HepG2 (cell line): ENCODE results near the gene ESR1. TPM values are rescaled to one million over a fixed set of nuclear protein-coding genes. Genes with fewer than 3 reads are reported as not detected.

Experiments used
- ELF3 ChIP-seq: IDR thresholded peaks from 2 replicates; pipeline ENCODE4 v1.6.1; 2016; ENCODE audit warnings: missing genetic modification reagents, missing compliant biosample characterization
- FOXK1 ChIP-seq: sonication (generic); formaldehyde crosslinking; IDR thresholded peaks from 2 replicates; pipeline ENCODE4 v1.4.0; 2020; ENCODE audit warnings: low read depth, missing genetic modification reagents, borderline replicate concordance
- GABPB1 ChIP-seq: IDR thresholded peaks from 2 replicates; pipeline ENCODE4 v1.6.1; 2016; ENCODE audit warnings: mild to moderate bottlenecking, missing genetic modification reagents, moderate library complexity, missing compliant biosample characterization
- HMG20B ChIP-seq: conservative IDR thresholded peaks from 2 replicates; pipeline ENCODE4 v1.6.1; 2016; ENCODE audit warnings: missing genetic modification reagents, missing compliant biosample characterization
- HNF4A ChIP-seq: sonication (generic); formaldehyde crosslinking; IDR thresholded peaks from 2 replicates; pipeline ENCODE4 v1.4.0; 2020; ENCODE audit warnings: missing genetic modification reagents
- HNF4G ChIP-seq, 2 experiments: sonication (generic) in 1 of 2; formaldehyde crosslinking in 1 of 2; IDR thresholded peaks; 2 replicates each; pipeline versions ENCODE4 v1.4.0 to v1.6.1; 2011 to 2020; ENCODE audit warnings: borderline replicate concordance in 2 of 2, low read depth in 2 of 2, mild to moderate bottlenecking in 2 of 2, low read length in 1 of 2, missing genetic modification reagents in 1 of 2, moderate library complexity in 1 of 2
- KAT8 ChIP-seq: IDR thresholded peaks from 2 replicates; pipeline ENCODE4 v1.6.1; 2016; ENCODE audit warnings: missing genetic modification reagents, missing compliant biosample characterization
- MAZ ChIP-seq, 2 experiments: sonication (generic) in 1 of 2; formaldehyde crosslinking in 1 of 2; IDR thresholded peaks; 2 replicates each; pipeline versions ENCODE4 v1.5.0 to v1.6.1; 2012 to 2020; ENCODE audit warnings: low read depth in 2 of 2, mild to moderate bottlenecking in 2 of 2, borderline replicate concordance in 1 of 2, improper control_type of control experiment in 1 of 2, low read length in 1 of 2, missing genetic modification reagents in 1 of 2, moderate library complexity in 1 of 2
- MIER3 ChIP-seq: IDR thresholded peaks from 2 replicates; pipeline ENCODE4 v1.6.1; 2016; ENCODE audit warnings: missing compliant biosample characterization, borderline replicate concordance
- NAIF1 ChIP-seq: sonication (generic); formaldehyde crosslinking; IDR thresholded peaks from 2 replicates; pipeline ENCODE4 v1.5.0; 2020; ENCODE audit warnings: mild to moderate bottlenecking, missing genetic modification reagents, borderline replicate concordance
- SIN3B ChIP-seq: fragments of 150-350 bp; IDR thresholded peaks from 2 replicates; pipeline ENCODE4 v1.6.1; 2014; ENCODE audit warnings: low read length
- SNAI1 ChIP-seq: sonication (generic); formaldehyde crosslinking; IDR thresholded peaks from 2 replicates; pipeline ENCODE4 v1.5.0; 2020; ENCODE audit warnings: mild to moderate bottlenecking, missing genetic modification reagents, borderline replicate concordance
- SPEN ChIP-seq: sonication (generic); formaldehyde crosslinking; IDR thresholded peaks from 2 replicates; pipeline ENCODE4 v1.5.1; 2020; ENCODE audit warnings: low read depth, mild to moderate bottlenecking, missing genetic modification reagents
- SYNCRIP ChIP-seq: fragments of 200-400 bp; formaldehyde crosslinking; IDR thresholded peaks from 2 replicates; pipeline ENCODE4 v1.6.1; 2018; ENCODE audit warnings: mild to moderate bottlenecking, low read depth, low read length; ENCODE audit not compliant: insufficient read depth
- XBP1 ChIP-seq: sonication (generic); formaldehyde crosslinking; IDR thresholded peaks from 2 replicates; pipeline ENCODE4 v1.5.0; 2020; ENCODE audit warnings: missing genetic modification reagents
- ZBTB3 ChIP-seq: sonication (generic); formaldehyde crosslinking; IDR thresholded peaks from 2 replicates; pipeline ENCODE4 v1.4.0; 2020; ENCODE audit warnings: low read depth, mild to moderate bottlenecking, moderate library complexity, missing genetic modification reagents, borderline replicate concordance
- ZNF205 ChIP-seq: IDR thresholded peaks from 2 replicates; pipeline ENCODE4 v1.6.1; 2018; ENCODE audit warnings: missing biosample characterization, missing genetic modification reagents
- ZNF335 ChIP-seq: sonication (generic); formaldehyde crosslinking; IDR thresholded peaks from 2 replicates; pipeline ENCODE4 v1.4.0; 2020; ENCODE audit warnings: missing genetic modification reagents
- ZNF354B ChIP-seq: sonication (generic); formaldehyde crosslinking; IDR thresholded peaks from 2 replicates; pipeline ENCODE4 v1.8.0; 2022; ENCODE audit warnings: mild to moderate bottlenecking, missing genetic modification reagents
- ZNF441 ChIP-seq: sonication (generic); formaldehyde crosslinking; IDR thresholded peaks from 2 replicates; pipeline ENCODE4 v1.7.0; 2021; ENCODE audit warnings: missing genetic modification reagents, borderline replicate concordance
- ZNF589 ChIP-seq: sonication (generic); formaldehyde crosslinking; conservative IDR thresholded peaks from 2 replicates; pipeline ENCODE4 v1.8.0; 2022; ENCODE audit warnings: mild to moderate bottlenecking, moderate library complexity, missing genetic modification reagents
- polyA plus RNA-seq, 8 experiments: library from polyadenylated mRNA; depleted of rRNA in 3 of 8; stranded (reverse) in 7 of 8; unstranded in 1 of 8; fragments of >200 nt; fragmentation: Illumina TruSeq in 4 of 8; extraction: Trizol in 4 of 8; gene quantifications; 2 replicates each; pipeline versions ENCODE4 v1.2.1 to v1.2.3, GENCODE V29; 2011 to 2016; ENCODE audit warnings: low read depth in 4 of 8, missing spikeins in 1 of 8, mixed read lengths in 1 of 8; ENCODE audit not compliant: insufficient read depth in 1 of 8
- total RNA-seq, 5 experiments: library from RNA; depleted of rRNA; stranded (reverse); fragments of >200 nt; fragmentation: Illumina TruSeq; extraction: Trizol; gene quantifications; 2 replicates each; pipeline ENCODE4 v1.2.3, GENCODE V29; 2016; ENCODE audit warnings: low read depth in 1 of 5
- TF ChIP-seq, protein P1 (sequence below): sonication (generic); formaldehyde crosslinking; IDR thresholded peaks from 2 replicates; pipeline ENCODE4 v1.8.1; 2023; ENCODE audit warnings: mild to moderate bottlenecking, moderate library complexity, missing genetic modification reagents
- TF ChIP-seq, protein P2 (sequence below): sonication (generic); formaldehyde crosslinking; IDR thresholded peaks from 2 replicates; pipeline ENCODE4 v1.8.0; 2022; ENCODE audit warnings: mild to moderate bottlenecking, missing genetic modification reagents; ENCODE audit not compliant: insufficient replicate concordance
- TF ChIP-seq, protein P3 (sequence below): sonication (generic); formaldehyde crosslinking; IDR thresholded peaks from 2 replicates; pipeline ENCODE4 v1.4.0; 2020; ENCODE audit warnings: mild to moderate bottlenecking, missing genetic modification reagents

ESR1 gene
- total and polyA plus RNA-seq, 2 of the 13 experiments (the other 11 are each of a cell fraction or from before 2014, with no cell fraction given): not detected

DNA sequence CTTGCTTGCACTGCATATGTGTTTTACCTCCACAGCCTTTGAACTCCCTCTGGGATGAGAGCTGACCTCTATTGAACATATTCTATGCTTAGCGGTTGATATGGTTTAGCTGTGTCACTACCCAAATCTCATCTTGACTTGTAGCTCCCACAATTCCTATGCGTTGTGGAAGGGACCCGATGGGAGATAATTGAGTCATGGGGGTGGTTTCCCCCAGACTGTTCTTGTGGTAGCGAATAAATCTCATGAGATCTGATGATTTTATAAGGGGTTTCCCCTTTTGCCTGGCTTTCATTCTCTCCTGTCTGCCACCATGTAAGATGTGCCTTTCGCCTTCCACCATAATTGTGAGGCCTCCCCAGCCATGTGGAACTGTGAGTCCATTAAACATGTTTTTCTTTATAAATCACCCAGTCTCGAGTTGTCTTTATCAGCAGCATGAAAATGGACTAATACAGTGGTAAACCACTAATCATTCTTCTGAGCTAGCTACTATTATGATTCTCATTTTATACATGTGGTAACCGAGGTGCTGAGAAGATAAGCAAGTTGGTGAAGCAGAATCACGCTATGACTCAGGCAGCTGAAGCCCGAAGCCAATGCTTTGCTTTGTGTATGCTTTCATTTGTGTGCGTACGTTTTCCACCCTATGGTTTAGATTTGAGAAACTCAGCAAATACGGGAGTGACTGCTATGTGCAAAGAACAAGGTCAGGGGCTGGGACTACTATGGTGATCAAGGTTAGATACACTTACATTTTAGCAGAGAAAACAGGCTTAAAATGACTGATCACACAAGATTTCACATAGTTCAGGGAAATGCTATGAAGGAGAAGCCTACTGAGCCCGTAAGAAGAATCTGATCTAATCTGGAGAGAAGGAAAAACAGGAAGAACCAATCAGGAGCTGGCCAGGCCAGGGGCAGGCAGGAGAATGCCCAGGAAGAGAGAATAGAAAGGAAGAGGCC lies 363.5 kb downstream of the ESR1 start (continued):
- TF ChIP-seq MAZ (IDR thresholded peaks at IDR 0.05; ENCODE audit: borderline replicate concordance, low read depth, low read length) (no peak), MAZ (CRISPR knock-in tag; IDR thresholded peaks at IDR 0.05; ENCODE audit: low read depth) (peak; percentile 43), ZBTB3 (CRISPR knock-in tag) (no peak), ZNF354B (CRISPR knock-in tag) (no peak), GABPB1 (CRISPR knock-in tag) (peak; percentile 24; the same call in 1 of the 2 replicates), XBP1 (CRISPR knock-in tag) (no peak), HNF4G (IDR thresholded peaks at IDR 0.05; ENCODE audit: borderline replicate concordance, low read depth, low read length) (peak; percentile 41; the same call in 1 of the 2 replicates), HNF4G (CRISPR knock-in tag; IDR thresholded peaks at IDR 0.05; ENCODE audit: borderline replicate concordance, low read depth) (no peak; the same call in 1 of the 2 replicates), ELF3 (CRISPR knock-in tag) (peak; percentile 58), ZNF205 (CRISPR knock-in tag) (peak; percentile 50; the same call in 1 of the 2 replicates), HMG20B (CRISPR knock-in tag) (0 out of 2 replicates have a peak, but pooled peaks have one; percentile 24), ZNF441 (CRISPR knock-in tag) (peak; percentile 7; the same call in 1 of the 2 replicates), ZNF335 (no peak), SPEN (CRISPR knock-in tag) (0 out of 2 replicates have a peak, but pooled peaks have one; percentile 53), HNF4A (CRISPR knock-in tag) (peak; percentile 89), ZNF589 (CRISPR knock-in tag) (0 out of 2 replicates have a peak, but pooled peaks have one; percentile 63), MIER3 (CRISPR knock-in tag) (peak; percentile 44; the same call in 1 of the 2 replicates), SYNCRIP (no peak), KAT8 (CRISPR knock-in tag) (peak; percentile 76), FOXK1 (CRISPR knock-in tag) (peak; percentile 24; the same call in 1 of the 2 replicates), NAIF1 (CRISPR knock-in tag) (peak; percentile 27; the same call in 1 of the 2 replicates), SIN3B (0 out of 2 replicates have a peak, but pooled peaks have one; percentile 25), SNAI1 (no peak)
- TF ChIP-seq, protein P1, sequence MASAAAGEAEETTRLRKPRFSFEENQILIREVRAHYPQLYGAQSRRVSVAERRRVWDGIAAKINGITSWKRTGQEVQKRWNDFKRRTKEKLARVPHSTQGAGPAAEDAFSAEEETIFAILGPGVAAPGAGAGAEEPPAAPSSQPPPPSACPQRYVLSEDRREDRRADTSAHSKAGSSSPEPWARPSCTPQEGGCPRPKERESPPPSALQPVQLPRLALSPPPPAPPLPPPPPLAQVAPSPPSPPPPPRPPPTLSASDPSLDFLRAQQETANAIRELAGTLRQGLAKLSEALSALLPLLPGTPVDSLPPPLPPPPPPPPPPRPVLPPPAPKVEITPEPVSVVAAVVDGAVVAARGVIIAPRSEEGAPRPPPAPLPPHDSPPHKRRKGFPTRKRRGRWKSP (CRISPR knock-in tag): no peak
- TF ChIP-seq, protein P2, sequence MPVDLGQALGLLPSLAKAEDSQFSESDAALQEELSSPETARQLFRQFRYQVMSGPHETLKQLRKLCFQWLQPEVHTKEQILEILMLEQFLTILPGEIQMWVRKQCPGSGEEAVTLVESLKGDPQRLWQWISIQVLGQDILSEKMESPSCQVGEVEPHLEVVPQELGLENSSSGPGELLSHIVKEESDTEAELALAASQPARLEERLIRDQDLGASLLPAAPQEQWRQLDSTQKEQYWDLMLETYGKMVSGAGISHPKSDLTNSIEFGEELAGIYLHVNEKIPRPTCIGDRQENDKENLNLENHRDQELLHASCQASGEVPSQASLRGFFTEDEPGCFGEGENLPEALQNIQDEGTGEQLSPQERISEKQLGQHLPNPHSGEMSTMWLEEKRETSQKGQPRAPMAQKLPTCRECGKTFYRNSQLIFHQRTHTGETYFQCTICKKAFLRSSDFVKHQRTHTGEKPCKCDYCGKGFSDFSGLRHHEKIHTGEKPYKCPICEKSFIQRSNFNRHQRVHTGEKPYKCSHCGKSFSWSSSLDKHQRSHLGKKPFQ: no peak
- TF ChIP-seq, protein P3, sequence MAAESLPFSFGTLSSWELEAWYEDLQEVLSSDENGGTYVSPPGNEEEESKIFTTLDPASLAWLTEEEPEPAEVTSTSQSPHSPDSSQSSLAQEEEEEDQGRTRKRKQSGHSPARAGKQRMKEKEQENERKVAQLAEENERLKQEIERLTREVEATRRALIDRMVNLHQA (CRISPR knock-in tag): no peak
